ENCODE results near the gene FAM90A1.
"Not testable (repeated sequence)": the region's sequence is repeated elsewhere in the genome, so short reads cannot be mapped to it uniquely, and the experiment has no call there.

DNA sequence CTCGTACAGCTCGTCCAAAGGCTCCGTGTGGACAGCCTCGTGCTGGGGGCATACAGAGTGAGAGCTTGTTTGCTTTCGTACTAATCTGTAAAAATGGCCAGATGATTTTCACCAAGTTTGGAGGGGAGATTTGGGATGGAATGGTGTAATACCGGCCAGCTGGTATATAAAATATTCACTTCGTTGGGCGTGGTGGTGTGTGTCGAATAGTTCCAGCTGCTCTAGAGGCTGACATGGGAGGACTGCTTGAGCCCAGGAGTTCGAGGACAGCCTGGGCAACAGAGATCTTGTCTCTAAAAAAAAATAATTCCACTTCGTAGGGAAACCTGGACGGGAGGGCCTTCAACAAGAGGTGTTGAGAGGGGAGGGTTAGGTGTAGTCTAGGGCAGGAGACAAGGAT is 9.6 kb upstream of the FAM90A1 start:
- not testable (repeated sequence) for TF ChIP-seq CTCF (IDR thresholded peaks at IDR 0.05); ZFX (IDR thresholded peaks at IDR 0.05; ENCODE audit: borderline replicate concordance)
